ENCODE measurements around the gene CLIC1.

- no peak for TF ChIP-seq EZH2 (IDR thresholded peaks at IDR 0.05; ENCODE audit: low read depth, unreplicated experiment)
- TF ChIP-seq, protein P1, sequence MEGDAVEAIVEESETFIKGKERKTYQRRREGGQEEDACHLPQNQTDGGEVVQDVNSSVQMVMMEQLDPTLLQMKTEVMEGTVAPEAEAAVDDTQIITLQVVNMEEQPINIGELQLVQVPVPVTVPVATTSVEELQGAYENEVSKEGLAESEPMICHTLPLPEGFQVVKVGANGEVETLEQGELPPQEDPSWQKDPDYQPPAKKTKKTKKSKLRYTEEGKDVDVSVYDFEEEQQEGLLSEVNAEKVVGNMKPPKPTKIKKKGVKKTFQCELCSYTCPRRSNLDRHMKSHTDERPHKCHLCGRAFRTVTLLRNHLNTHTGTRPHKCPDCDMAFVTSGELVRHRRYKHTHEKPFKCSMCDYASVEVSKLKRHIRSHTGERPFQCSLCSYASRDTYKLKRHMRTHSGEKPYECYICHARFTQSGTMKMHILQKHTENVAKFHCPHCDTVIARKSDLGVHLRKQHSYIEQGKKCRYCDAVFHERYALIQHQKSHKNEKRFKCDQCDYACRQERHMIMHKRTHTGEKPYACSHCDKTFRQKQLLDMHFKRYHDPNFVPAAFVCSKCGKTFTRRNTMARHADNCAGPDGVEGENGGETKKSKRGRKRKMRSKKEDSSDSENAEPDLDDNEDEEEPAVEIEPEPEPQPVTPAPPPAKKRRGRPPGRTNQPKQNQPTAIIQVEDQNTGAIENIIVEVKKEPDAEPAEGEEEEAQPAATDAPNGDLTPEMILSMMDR (conservative IDR thresholded peaks at IDR 0.05; ENCODE audit: low read depth in 2 of 2): no peak
- no peak for TF ChIP-seq ZNF331 (CRISPR knock-in tag; IDR thresholded peaks at IDR 0.05; ENCODE audit: low read depth)
- no peak for TF ChIP-seq EZH2phosphoT487 (IDR thresholded peaks at IDR 0.05; ENCODE audit: unreplicated experiment)
- no peak for TF ChIP-seq POLR2AphosphoS5 (IDR thresholded peaks at IDR 0.05; ENCODE audit: low read depth)
- no peak for TF ChIP-seq JUNB (IDR thresholded peaks at IDR 0.05; ENCODE audit: unreplicated experiment)
- TF ChIP-seq, protein P2, sequence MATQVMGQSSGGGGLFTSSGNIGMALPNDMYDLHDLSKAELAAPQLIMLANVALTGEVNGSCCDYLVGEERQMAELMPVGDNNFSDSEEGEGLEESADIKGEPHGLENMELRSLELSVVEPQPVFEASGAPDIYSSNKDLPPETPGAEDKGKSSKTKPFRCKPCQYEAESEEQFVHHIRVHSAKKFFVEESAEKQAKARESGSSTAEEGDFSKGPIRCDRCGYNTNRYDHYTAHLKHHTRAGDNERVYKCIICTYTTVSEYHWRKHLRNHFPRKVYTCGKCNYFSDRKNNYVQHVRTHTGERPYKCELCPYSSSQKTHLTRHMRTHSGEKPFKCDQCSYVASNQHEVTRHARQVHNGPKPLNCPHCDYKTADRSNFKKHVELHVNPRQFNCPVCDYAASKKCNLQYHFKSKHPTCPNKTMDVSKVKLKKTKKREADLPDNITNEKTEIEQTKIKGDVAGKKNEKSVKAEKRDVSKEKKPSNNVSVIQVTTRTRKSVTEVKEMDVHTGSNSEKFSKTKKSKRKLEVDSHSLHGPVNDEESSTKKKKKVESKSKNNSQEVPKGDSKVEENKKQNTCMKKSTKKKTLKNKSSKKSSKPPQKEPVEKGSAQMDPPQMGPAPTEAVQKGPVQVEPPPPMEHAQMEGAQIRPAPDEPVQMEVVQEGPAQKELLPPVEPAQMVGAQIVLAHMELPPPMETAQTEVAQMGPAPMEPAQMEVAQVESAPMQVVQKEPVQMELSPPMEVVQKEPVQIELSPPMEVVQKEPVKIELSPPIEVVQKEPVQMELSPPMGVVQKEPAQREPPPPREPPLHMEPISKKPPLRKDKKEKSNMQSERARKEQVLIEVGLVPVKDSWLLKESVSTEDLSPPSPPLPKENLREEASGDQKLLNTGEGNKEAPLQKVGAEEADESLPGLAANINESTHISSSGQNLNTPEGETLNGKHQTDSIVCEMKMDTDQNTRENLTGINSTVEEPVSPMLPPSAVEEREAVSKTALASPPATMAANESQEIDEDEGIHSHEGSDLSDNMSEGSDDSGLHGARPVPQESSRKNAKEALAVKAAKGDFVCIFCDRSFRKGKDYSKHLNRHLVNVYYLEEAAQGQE (IDR thresholded peaks at IDR 0.05; ENCODE audit: unreplicated experiment): no peak
Measured at GRCh38 chr6:31781244-31782125, 45.2 kb upstream of the CLIC1 start.
